Esophagus muscularis mucosa (tissue), 4 donors: ENCODE data around the gene AIG1. TPM values are rescaled to one million over a fixed set of nuclear protein-coding genes. Genes with fewer than 3 reads are reported as not detected.
"Not testable (repeated sequence)": the region's sequence is repeated elsewhere in the genome, so short reads cannot be mapped to it uniquely, and the experiment has no call there.

Experiments
- DNase-seq: peaks from one replicate; pipeline ENCODE4 v3.0.0-alpha.2; 2017; ENCODE audit errors: extremely low spot score
- H3K27ac ChIP-seq, 4 donors: fragments of 200-600 bp; sonication (generic); replicated peaks in 1 of 4; 1 replicate in 3 of 4; 2 replicates in 1 of 4; pipeline ENCODE4 v1.5.1; 2016 to 2019; ENCODE audit warnings: mild to moderate bottlenecking in 1 of 4
- H3K27me3 ChIP-seq, 4 donors: fragments of 200-600 bp; sonication (generic); one replicate each; pipeline versions ENCODE4 v1.5.1 to v1.6.0; 2016 to 2019
- H3K36me3 ChIP-seq, 4 donors: fragments of 200-600 bp; sonication (generic); one replicate each; pipeline ENCODE4 v1.5.1; 2016 to 2019
- H3K4me1 ChIP-seq, 4 donors: fragments of 200-600 bp; sonication (generic); one replicate each; pipeline ENCODE4 v1.5.1; 2016 to 2019
- H3K4me3 ChIP-seq, 4 donors: fragments of 200-600 bp; sonication (generic); 1 replicate in 2 of 4; 2 replicates in 2 of 4; pipeline ENCODE4 v1.5.1; 2016 to 2019; ENCODE audit warnings: mild to moderate bottlenecking in 4 of 4, moderate library complexity in 1 of 4
- H3K9me3 ChIP-seq, 4 donors: fragments of 200-600 bp; sonication (generic); 1 replicate in 3 of 4; 2 replicates in 1 of 4; pipeline ENCODE4 v1.5.1; 2016 to 2019
- CTCF ChIP-seq, 3 experiments: fragments of 200-600 bp in 2 of 3; fragments of 450-650 bp in 1 of 3; sonication (generic) in 2 of 3; IDR thresholded peaks; one replicate each; pipeline ENCODE4 v1.5.1; 2017 to 2019; ENCODE audit warnings: antibody characterized with exemption in 3 of 3, mild to moderate bottlenecking in 2 of 3, moderate library complexity in 1 of 3
- EP300 ChIP-seq: sonication (generic); formaldehyde crosslinking; IDR thresholded peaks from one replicate; pipeline ENCODE4 v1.6.1; 2017; ENCODE audit warnings: antibody characterized with exemption
- POLR2A ChIP-seq: fragments of 450-650 bp; IDR thresholded peaks from one replicate; pipeline ENCODE4 v1.6.1; 2017; ENCODE audit warnings: antibody characterized with exemption, moderate library complexity, mild to moderate bottlenecking, low read depth
- POLR2AphosphoS5 ChIP-seq, 2 donors: sonication (generic); formaldehyde crosslinking; IDR thresholded peaks; one replicate each; pipeline ENCODE4 v1.6.1; 2017; ENCODE audit warnings: antibody characterized with exemption in 2 of 2
- WGBS: methylation state at CpG from one replicate; pipeline ENCODE4 v1.1.5; 2018; 5-methylcytosine and 5-hydroxymethylcytosine counted together
- intact Hi-C: fragments of 100-400 bp; cut with DNase I; formaldehyde crosslinking; loops from one replicate; pipeline ENCODE4 v1.15.1; 2023
- total RNA-seq, 4 donors: library from RNA; depleted of rRNA; stranded (reverse); fragments of >200 nt; gene quantifications; one replicate each; pipeline versions ENCODE4 v1.1.0 to v1.2.1, GENCODE V29; 2016

AIG1 gene
- total RNA-seq, 4 donors from 2014 or later, result 21.0 to 26.3 (median 23.4) TPM

GRCh38 chr6:143339223-143339622 is 278.5 kb downstream of the AIG1 start:
- no peak for TF ChIP-seq EP300
- TF ChIP-seq POLR2A, result no peak
- TF ChIP-seq POLR2AphosphoS5 (IDR thresholded peaks at IDR 0.05), result no peak
- TF ChIP-seq CTCF (IDR thresholded peaks at IDR 0.05), result no peak
- no peaks in the 10 kb centered on the region for H3K9me3 ChIP-seq
- no peaks in the 10 kb centered on the region for H3K4me1 ChIP-seq
- no peak overlapping the region for H3K4me3 ChIP-seq
- intact Hi-C loops, result no loop called here
- H3K36me3 ChIP-seq, result peaks cover 0 to 2% (median 1%) of the 10 kb centered on the region in 4 donors
- H3K27me3 ChIP-seq, result no peaks in the 10 kb centered on the region
- DNase-seq, result no peak
- no peak overlapping the region for H3K27ac ChIP-seq

DNA sequence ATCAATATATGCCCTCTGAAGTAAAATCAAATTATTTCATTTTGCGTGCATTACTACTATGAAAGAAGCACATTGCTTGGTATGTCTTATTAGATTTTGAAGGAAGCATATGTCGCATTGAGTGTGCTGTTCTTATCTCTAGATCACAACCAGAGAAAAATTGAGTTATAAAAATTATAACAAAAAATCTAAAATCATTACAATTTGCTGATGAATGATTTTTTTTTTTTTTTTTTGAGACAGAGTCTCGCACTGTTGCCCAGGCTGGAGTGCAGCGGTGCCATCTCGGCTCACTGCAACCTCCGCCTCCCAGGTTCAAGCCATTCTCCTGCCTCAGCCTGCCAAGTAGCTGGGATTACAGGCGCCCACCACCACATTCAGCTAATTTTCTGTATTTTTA is 284.8 kb downstream of the AIG1 start:
- H3K4me3 ChIP-seq, H3K9me3 ChIP-seq, intact Hi-C loops, H3K27ac ChIP-seq, H3K36me3 ChIP-seq, H3K4me1 ChIP-seq, H3K27me3 ChIP-seq, DNase-seq: not testable (repeated sequence)
- 98% methylated on average over 7 of the region's 7 CpGs for WGBS

GRCh38 chr6:143346004-143346403 is 285.3 kb downstream of the AIG1 start:
- H3K4me3 ChIP-seq, result no peak overlapping the region
- no peaks in the 10 kb centered on the region for H3K36me3 ChIP-seq
- intact Hi-C loops, result no loop called here
- no peaks in the 10 kb centered on the region for H3K9me3 ChIP-seq
- H3K27me3 ChIP-seq, result no peaks in the 10 kb centered on the region
- no peak overlapping the region for H3K27ac ChIP-seq
- H3K4me1 ChIP-seq, result no peaks in the 10 kb centered on the region
- DNase-seq, result no peak
- no peak for TF ChIP-seq POLR2AphosphoS5 (IDR thresholded peaks at IDR 0.05)
- no peak for TF ChIP-seq EP300
- no peak for TF ChIP-seq CTCF (IDR thresholded peaks at IDR 0.05)
- no peak for TF ChIP-seq POLR2A

DNA sequence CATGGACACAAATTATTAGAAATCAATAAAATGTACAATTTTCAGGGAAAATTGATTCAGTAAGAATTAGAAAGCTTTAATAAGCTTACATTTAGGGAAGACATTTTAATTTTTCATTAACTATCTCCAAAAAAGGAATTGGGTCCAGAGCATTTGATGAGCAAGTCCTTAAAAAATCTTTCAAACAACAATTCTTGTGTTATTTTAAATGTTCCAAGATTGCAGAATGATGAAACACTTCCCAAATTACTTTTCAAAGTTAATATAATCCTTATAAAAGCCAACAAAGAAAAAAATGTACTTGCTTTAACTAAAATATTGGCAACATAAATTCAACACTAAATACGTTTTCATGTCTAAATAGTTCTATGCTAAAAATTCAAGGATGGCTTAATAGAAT is 287.8 kb downstream of the AIG1 start:
- H3K4me3 ChIP-seq, result no peak overlapping the region
- no peak for TF ChIP-seq EP300
- TF ChIP-seq CTCF (IDR thresholded peaks at IDR 0.05), result no peak
- no peak for TF ChIP-seq POLR2AphosphoS5 (IDR thresholded peaks at IDR 0.05)
- no peak for TF ChIP-seq POLR2A

GRCh38 chr6:143349530-143349929 is 288.8 kb downstream of the AIG1 start:
- Histone ChIP-seq H3K27ac (no peak overlapping the region), H3K9me3 (no peaks in the 10 kb centered on the region), H3K36me3 (no peaks in the 10 kb centered on the region), H3K4me1 (no peaks in the 10 kb centered on the region), H3K27me3 (no peaks in the 10 kb centered on the region), H3K4me3 (no peak overlapping the region)
- no peak for DNase-seq
- intact Hi-C loops, result no loop called here
- WGBS, result 89% methylated on average over 1 of the region's 1 CpG
- no peak for TF ChIP-seq POLR2AphosphoS5 (IDR thresholded peaks at IDR 0.05)
- no peak for TF ChIP-seq POLR2A
- no peak for TF ChIP-seq EP300
- TF ChIP-seq CTCF (IDR thresholded peaks at IDR 0.05), result no peak

More for the DNA sequence above, 287.8 kb downstream of the AIG1 start:
- no peak overlapping the region for H3K27ac ChIP-seq
- no peaks in the 10 kb centered on the region for H3K9me3 ChIP-seq
- 66% methylated on average over 1 of the region's 1 CpG for WGBS
- DNase-seq, result no peak
- H3K4me1 ChIP-seq, result no peaks in the 10 kb centered on the region
- H3K36me3 ChIP-seq, result no peaks in the 10 kb centered on the region
- intact Hi-C loops, result no loop called here
- no peaks in the 10 kb centered on the region for H3K27me3 ChIP-seq
